Fibroblast of the aortic adventitia (primary cell): ENCODE results near the gene RNF214. TPM values are rescaled to one million over a fixed set of nuclear protein-coding genes. Genes with fewer than 3 reads are reported as not detected.

Experiments used
- DNase-seq: peaks from one replicate; pipeline ENCODE4 v3.0.0-alpha.2; 2010; ENCODE audit warnings: low read depth
- H3K4me3 ChIP-seq: 2 replicates; pipeline ENCODE4 v1.5.1; 2011; ENCODE audit warnings: low read depth, mild to moderate bottlenecking, control low read depth, low read length, moderate library complexity
- CTCF ChIP-seq: IDR thresholded peaks from 2 replicates; pipeline ENCODE4 v1.5.1; 2011; ENCODE audit warnings: mild to moderate bottlenecking, low read length, control low read depth, inconsistent platforms; ENCODE audit not compliant: insufficient read depth
- total RNA-seq: library from RNA; depleted of rRNA; stranded (reverse); fragments of >200 nt; gene quantifications from 2 replicates; pipeline ENCODE4 v1.2.3, GENCODE V29; 2012; ENCODE audit warnings: low replicate concordance

The RNF214 gene
- total RNA-seq, 1 donor = 19.3 TPM

DNA sequence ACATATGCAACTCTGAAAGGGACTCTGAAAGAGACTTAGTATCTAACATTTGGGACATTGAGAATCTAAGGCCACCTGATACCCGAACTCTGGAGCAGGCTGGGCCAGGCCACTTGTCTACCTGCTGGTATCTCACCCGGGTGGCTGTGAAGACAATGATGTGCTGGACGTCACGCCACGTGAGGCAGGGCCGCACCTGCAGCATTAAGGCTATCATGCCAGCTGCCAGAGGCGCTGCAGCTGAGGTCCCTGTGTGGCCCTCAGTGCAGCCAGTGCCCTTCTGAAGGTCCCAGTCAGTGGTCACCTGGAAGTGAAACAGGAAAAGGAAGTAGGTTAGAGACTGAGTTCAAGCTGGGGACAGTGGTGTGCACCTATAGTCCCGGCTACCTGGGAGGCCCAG is 13.0 kb upstream of the RNF214 start:
- DNase-seq = no peak
- no peak for TF ChIP-seq CTCF
- H3K4me3 ChIP-seq = no peak overlapping the region

DNA sequence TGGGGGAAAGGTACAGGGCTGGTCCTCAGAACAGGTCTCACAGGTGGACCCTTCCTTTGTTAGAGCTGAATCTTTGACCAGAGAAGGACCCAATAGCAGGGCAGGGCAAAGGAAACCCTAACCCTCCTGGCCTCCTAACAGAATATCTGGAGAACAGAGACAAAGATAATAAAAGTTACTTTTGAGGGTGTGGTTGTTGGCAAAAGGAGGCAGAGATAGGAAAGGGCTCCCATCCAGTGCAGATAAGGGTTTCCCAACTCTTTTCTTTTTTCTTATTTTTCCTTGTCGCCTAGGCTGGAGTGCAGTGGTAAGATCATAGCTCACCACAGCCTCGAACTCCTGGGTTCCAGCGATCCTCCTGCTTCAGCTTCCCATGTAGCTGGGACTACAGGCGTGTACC is 12.5 kb upstream of the RNF214 start:
- H3K4me3 ChIP-seq = no peak overlapping the region
- TF ChIP-seq CTCF = no peak
- peak; percentile 46 for DNase-seq

GRCh38 chr11:117220568-117220967 is 11.9 kb upstream of the RNF214 start:
- DNase-seq = no peak
- no peak overlapping the region for H3K4me3 ChIP-seq
- TF ChIP-seq CTCF = no peak

- no peak overlapping the region for H3K4me3 ChIP-seq
- TF ChIP-seq CTCF = no peak
- peak; percentile 82 for DNase-seq
These were observed 11.3 kb upstream of the RNF214 start for GRCh38 chr11:117220999-117221774.

- H3K4me3 ChIP-seq = no peak overlapping the region
- peak; percentile 70 for DNase-seq
- TF ChIP-seq CTCF = no peak
These were observed 10.5 kb upstream of the RNF214 start for GRCh38 chr11:117221775-117222517.

- no peak for DNase-seq
- no peak for TF ChIP-seq CTCF
- H3K4me3 ChIP-seq = no peak overlapping the region
These were observed 9.3 kb upstream of the RNF214 start for GRCh38 chr11:117222991-117223740.
